ENCODE measurements around the gene CIAO1.
"Not testable (repeated sequence)": the region's sequence is repeated elsewhere in the genome, so short reads cannot be mapped to it uniquely, and the experiment has no call there.

Gene CIAO1

GRCh38 chr2:96273763-96274162, 7.7 kb downstream of the CIAO1 start:
- no peak for DNase-seq (ENCODE audit: extremely low read depth, low read depth)
- TF ChIP-seq, protein P1, sequence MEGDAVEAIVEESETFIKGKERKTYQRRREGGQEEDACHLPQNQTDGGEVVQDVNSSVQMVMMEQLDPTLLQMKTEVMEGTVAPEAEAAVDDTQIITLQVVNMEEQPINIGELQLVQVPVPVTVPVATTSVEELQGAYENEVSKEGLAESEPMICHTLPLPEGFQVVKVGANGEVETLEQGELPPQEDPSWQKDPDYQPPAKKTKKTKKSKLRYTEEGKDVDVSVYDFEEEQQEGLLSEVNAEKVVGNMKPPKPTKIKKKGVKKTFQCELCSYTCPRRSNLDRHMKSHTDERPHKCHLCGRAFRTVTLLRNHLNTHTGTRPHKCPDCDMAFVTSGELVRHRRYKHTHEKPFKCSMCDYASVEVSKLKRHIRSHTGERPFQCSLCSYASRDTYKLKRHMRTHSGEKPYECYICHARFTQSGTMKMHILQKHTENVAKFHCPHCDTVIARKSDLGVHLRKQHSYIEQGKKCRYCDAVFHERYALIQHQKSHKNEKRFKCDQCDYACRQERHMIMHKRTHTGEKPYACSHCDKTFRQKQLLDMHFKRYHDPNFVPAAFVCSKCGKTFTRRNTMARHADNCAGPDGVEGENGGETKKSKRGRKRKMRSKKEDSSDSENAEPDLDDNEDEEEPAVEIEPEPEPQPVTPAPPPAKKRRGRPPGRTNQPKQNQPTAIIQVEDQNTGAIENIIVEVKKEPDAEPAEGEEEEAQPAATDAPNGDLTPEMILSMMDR (IDR thresholded peaks at IDR 0.05; ENCODE audit: low read depth, low read length, missing control alignments): no peak
- H3K4me3 ChIP-seq (replicated peaks; ENCODE audit: low read depth, low read length): no peak overlapping the region

- no peak for DNase-seq (ENCODE audit: extremely low read depth, low read depth)
- TF ChIP-seq, protein P1 (IDR thresholded peaks at IDR 0.05; ENCODE audit: low read depth, low read length, missing control alignments): no peak
- H3K4me3 ChIP-seq (replicated peaks; ENCODE audit: low read depth, low read length): no peak overlapping the region
Observed at GRCh38 chr2:96274355-96275056, 8.5 kb downstream of the CIAO1 start.

DNA sequence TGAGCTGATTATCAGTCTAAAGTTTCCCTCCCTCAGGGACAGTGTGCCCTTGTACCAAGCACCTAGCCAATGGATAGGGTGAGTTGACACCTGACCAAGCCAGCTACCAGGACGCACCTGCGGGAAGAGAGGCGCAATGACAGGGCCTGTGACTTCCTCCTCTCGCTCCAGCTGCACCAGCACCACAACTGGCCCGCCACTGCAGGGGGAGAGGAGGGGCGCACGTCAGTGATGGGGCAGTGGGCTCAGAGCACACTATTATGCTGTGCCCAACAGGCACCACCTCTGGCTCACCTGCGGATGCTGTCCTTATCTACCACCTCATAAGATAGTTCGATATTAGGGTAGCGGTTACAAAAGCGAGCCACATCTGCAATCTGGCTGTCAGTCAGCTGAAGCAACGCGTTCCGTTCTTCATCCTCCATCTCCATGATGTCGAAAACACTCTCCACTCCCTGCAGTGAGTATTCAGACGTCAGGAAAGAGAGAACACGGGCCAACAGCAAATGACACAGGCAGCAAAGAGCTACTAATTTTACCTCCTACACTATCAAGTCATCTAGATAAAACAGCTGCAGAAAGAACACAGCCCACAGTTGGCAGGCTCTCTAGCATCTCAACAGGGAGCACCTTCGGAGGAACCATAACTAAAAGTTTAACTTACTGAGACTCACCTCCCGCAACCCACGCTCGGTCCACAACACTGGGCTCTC, 10.9 kb downstream of the CIAO1 start:
- H3K4me3 ChIP-seq (replicated peaks; ENCODE audit: low read depth, low read length): no peak overlapping the region
- no peak for DNase-seq (ENCODE audit: extremely low read depth, low read depth)
- TF ChIP-seq, protein P1 (IDR thresholded peaks at IDR 0.05; ENCODE audit: low read depth, low read length, missing control alignments): no peak

- no peak overlapping the region for H3K4me3 ChIP-seq (replicated peaks; ENCODE audit: low read depth, low read length)
- DNase-seq (ENCODE audit: extremely low read depth, low read depth): no peak
- TF ChIP-seq, protein P1 (IDR thresholded peaks at IDR 0.05; ENCODE audit: low read depth, low read length, missing control alignments): no peak
Observed at GRCh38 chr2:96287273-96287856, 21.3 kb downstream of the CIAO1 start.

GRCh38 chr2:96291751-96292150, 25.7 kb downstream of the CIAO1 start:
- DNase-seq (ENCODE audit: extremely low read depth, low read depth): no peak
- TF ChIP-seq, protein P1 (IDR thresholded peaks at IDR 0.05; ENCODE audit: low read depth, low read length, missing control alignments): no peak
- H3K4me3 ChIP-seq (replicated peaks; ENCODE audit: low read depth, low read length): no peak overlapping the region

GRCh38 chr2:96294271-96294670, 28.2 kb downstream of the CIAO1 start:
- not testable (repeated sequence) for DNase-seq (ENCODE audit: extremely low read depth, low read depth); H3K4me3 ChIP-seq (replicated peaks; ENCODE audit: low read depth, low read length)

DNA sequence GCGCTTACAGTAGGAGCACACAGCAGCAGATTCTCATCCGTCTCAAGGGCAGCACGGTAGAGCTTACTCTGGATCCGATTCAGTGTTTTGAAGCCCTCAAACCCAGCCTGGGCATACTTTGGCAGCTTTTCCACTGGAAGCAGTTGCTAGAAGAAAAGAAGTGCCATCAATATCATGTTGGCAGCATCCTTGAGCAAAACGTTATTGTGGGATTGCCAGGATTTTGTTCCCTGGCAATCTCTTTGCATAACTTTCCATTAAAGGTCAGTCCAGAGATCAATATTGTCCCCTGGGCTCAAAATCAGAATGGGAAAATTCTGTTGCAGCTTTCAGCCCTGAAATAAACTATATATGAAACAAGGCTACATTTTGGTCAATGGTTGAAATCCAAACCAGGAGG, 30.9 kb downstream of the CIAO1 start:
- H3K4me3 ChIP-seq (replicated peaks; ENCODE audit: low read depth, low read length): no peak overlapping the region
- TF ChIP-seq, protein P1 (IDR thresholded peaks at IDR 0.05; ENCODE audit: low read depth, low read length, missing control alignments): no peak
- DNase-seq (ENCODE audit: extremely low read depth, low read depth): no peak

Measured in HFF-Myc (cell line).